ENCODE measurements around the gene THEM5.

The THEM5 gene

DNA sequence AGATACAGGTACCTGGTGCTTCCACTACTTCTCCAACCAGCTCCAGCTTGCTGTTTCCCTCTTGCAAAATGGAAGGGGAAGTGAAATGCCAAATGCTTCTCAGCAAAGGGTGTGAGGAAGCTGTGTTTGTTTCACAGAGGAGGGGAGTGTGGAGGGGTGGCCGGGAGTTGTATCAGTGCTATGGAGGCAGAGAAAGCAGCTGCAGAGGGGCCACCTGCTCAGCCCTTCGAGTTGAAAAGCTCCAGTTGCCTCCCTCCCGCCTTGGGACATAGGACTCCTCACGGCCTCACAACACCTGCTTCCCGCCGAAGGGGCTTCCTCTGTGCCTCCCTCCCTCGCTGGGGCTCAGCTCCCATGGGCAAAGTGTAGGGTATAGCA lies 36.2 kb downstream of the THEM5 start:
- no peak for DNase-seq

DNA sequence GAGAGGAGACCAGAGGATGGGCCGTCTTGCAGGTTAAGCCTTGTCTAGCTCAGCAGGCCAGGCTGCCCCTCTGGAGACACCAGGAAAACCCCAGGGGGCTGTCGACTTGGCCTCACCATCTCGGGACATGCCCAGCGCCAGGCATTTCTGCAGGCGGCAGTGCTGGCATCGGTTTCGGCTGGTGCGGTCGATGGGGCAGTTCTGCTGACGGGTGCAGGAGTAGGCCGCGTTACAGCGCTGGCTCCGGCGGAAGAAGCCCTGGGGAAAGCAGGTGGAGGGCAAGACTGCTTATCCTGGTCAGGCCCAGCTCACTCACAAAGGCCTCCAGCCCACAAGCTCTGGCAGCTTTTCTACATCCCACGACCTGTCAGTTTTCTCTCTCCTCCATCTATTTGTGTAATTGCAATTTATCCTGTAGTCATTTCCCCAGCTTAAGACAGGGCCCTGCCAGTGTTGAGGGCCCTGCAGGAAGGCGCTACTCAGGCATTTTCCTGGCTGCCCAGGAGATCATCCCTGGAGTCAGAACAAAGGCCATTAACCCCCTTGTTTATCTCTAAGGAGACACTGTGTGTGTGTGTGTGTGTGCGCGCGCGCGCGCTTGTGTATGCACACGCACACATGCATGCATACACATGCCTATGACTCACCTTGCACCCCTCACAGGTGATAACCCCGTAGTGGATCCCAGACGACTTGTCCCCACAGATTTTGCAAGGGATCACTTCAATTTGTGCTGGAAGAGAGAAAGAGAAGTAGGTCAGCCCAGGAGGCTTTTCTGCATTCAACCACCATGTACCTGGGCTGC lies 36.8 kb downstream of the THEM5 start:
- no peak for DNase-seq

DNA sequence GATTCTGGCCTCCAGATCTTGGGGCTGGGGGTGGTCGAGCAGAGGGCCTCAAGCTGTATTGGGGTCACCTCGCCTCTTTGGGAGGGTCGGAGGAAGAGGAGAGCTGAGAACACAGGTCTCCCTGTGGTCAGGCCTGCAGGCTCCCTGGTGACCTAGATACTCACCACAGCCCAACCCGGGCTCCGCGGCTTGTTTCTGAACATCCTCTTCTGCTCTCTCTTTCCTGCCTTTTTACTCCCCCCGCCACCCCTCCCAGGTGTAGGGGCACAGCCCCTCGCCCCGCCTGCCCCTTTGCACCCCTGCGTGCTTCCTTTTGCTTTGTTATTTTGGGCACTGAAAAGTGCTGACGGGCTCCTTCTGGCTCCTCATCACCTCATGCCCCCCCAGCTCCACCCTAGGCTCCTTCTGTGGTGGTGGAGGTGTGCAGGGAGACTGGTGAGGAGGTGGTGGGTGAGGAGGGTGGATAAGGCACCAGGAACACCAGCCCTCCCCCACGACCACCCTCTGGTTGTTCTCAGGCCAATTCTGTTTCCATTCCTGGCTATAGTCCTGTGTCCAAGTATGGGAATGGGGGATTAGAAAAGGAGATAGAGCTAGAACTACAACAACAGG lies 37.7 kb downstream of the THEM5 start:
- no peak for DNase-seq

GRCh38 chr1:151814971-151815545 lies 38.5 kb downstream of the THEM5 start:
- DNase-seq: no peak

- no peak for DNase-seq
Observed at GRCh38 chr1:151814426-151814825, 39.1 kb downstream of the THEM5 start.

GRCh38 chr1:151813271-151813977 lies 40.1 kb downstream of the THEM5 start:
- DNase-seq: no peak

DNA sequence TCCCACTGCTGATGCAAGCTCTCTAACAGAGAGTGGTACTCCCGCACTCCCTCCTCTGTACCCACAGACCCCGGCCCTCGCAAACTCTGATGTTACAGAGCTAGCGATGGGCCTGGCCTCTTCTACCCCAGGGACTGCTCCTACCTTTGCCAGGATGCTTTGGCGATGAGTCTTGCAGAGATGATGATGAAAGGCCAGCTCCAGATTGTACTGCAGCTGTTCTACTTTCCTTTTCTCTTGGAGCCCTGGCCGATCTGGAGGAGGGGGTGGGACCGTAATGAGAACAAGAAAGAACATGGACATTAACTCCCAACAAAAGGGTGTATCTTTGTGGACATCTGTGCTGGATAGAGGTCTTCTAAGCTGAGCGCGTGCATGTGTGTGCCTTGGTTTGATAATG lies 42.3 kb downstream of the THEM5 start:
- DNase-seq: no peak

GRCh38 chr1:151809985-151810556 lies 43.4 kb downstream of the THEM5 start:
- no peak for DNase-seq

- DNase-seq: no peak
Observed at GRCh38 chr1:151809290-151809984, 44.1 kb downstream of the THEM5 start.

- no peak for DNase-seq
Observed at GRCh38 chr1:151807766-151808165, 45.7 kb downstream of the THEM5 start.

- DNase-seq: no peak
Observed at GRCh38 chr1:151807131-151807530, 46.4 kb downstream of the THEM5 start.

DNA sequence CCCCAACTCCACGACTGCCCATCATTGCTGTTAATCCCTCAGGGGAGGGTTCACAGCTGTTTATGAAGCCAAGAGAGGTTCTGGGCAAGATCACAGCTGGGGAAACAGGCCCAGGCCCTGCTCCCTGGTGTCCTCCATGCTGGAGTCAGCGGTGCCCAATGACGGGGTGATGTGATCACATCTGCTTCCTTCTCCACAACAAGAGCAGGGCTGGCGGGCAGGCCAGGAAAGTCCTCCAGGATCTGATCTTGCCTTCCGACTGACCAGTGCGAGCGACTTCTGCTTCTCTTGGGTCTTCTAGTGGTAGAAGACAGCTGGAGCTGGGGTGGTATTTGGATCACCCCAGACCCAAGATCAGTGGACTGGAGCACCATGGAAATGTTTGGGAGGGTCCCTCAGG lies 47.3 kb downstream of the THEM5 start:
- no peak for DNase-seq

DNA sequence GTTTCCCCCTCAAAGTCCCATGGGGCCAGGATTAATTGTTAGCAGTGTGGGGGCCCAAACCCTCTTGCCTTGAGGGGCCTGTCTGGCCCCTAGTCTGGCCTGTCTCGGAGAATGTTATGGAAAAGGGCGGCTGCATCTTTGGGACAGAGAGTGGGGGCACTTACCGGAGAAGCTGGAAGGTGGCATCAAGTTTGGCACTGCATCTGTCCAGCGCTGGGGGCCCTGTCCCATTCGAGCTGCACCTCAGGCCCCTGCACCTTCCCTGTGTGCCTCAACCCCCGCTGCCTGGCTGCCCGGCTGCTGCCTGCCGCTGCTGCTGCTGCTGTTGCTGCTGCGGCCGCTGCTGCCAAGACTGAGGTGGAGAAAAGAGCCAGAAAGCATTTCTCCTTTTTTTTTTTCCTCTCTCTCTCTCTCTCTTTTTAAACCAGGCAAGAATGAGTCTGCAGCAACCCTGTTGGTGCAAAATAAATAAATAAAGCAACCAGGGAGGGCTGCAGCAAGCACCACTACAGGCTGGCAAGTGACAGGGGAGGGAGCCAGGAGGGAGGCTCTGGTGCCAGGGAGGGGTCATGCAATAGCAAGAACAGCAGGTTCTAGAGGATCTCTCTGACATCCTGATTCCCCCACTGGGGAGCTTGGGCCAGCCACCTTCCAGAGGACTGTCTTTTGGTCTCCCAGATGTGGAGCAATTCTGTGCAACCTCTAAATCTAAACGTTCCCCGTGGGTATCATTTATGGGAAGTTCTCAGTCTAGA lies 48.3 kb downstream of the THEM5 start, which contains the start of gene LINGO4:
Gene LINGO4 (minus strand): TSS at position 354 of the 755 bp plus-strand sequence. CDS start 2,715 bp downstream, outside the sequence.
- no peak for DNase-seq

DNA sequence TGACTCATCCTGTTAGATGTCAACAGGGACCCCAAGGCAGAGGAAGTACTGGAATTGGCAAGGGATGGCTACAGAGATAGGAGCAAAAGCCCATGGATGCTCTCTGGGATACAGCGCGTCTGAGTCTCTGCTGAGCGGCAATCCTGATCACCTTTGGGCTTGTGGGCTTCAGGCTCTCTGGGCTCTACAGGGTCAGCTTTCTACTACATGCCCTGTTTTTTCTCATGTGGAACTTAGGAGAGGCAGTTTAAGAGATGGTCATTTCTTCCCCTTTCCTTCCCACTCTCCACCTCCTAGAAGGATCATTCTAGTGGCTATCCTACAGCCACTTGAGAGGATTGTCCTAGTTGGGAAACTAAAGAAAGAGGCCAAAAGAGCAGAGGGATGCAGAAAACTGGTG lies 49.6 kb downstream of the THEM5 start:
- no peak for DNase-seq

- no peak for DNase-seq
Observed at GRCh38 chr1:151803164-151803563, 50.3 kb downstream of the THEM5 start.

DNA sequence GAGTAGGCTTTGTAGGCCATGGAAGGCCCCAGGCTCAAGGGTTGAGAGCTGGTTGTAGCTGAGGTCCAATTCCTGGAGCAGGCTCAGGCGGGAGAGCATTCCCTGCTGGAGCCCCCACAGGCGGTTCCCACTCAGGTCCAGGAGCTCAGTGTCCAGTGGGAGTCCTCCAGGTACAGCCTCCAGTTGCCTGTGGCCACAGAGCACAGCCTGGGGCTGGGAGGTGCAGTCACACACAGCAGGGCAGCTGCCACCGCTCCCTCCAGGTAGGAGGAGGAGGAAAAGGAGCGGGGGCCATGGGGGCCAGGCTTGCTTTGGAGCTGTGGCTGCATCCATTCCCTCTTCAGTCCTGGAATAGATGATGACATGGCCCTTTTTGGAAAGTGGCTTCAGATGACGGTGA lies 51.1 kb downstream of the THEM5 start:
- DNase-seq: no peak

DNA sequence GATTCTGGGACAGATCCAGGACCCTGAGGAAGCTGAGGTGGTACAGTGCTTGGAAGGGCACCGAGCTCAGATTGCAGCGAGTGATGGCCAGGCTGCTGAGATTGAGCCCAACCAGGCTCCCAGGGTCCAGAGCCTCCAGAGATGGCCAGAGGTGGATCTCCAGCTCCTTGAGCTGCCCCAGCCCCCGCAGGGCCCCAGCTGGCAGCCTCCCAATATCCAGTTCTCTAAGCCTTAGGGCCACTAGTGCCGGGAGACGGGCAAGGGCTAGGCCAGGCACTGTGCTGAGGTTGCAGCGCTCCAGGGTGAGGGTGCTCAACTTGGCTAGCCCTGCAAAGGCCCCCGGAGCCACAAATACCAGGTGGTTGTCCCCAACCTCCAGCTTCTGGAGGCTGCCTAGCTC lies 51.7 kb downstream of the THEM5 start:
- no peak for DNase-seq

DNA sequence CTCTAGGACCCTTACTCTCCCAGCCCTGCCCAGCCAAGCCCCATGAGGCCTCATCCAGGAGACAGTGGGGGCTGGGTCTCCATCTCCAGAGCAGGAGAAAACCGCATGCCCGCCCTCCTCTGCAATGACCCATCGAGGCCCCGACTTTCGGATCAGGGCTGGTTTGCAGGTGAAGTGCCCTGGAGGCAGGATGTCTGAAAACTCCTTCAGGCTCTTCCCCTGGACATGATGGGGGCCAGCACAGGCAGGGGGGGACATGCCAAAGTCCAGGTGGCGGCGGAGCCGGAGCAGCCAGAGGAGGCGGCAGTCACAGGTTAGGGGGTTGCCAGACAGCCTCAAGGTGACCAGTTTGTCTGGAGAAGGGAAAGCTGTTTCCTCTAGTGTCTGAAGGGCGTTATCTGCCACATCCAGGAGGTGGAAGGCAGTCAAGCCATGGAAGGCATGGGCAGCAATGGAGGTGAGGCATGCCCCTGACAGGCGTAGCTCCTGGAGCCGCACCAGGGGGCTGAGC lies 52.1 kb downstream of the THEM5 start:
- DNase-seq: no peak

DNA sequence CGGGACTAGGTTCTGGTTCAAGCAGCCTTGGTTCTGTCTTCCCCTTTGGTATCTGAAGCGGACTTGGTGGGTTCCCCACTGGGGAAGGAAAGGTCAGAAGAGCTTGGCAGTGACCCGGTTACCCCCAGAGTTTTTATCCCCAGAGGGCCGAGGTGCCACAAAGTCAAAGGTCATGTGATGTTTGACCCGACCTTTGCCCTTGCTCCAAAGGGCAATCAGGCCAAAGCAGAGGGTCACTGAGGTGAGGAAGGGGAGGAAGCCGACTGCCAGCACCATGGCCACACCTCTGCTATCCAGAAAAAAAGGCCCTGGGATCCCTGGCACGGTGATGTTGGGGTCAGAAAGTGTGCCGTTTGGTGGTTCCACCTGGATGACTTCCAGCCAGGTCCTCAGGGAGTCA lies 52.7 kb downstream of the THEM5 start:
- DNase-seq: no peak

- DNase-seq: no peak
Observed at GRCh38 chr1:151799179-151800022, 54.1 kb downstream of the THEM5 start.

DNA sequence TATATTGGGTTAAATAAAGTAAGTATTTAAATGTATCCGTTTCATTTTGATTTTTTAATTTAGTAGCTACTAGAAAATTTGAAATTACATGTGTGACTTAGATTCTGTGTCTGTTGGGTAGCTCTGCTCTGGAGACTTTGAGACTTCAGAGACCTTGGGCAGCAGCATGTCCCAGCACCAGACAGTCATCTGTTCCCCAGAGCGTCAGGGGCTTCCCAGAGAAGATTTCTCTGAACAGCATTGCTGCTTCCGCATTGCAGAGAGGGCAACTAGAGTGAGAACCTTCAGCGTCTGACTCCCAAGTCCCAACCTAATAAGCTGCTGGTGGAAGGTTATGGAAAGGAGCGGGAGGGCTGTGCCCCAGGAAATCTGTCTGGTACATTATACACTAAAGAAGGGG lies 54.9 kb downstream of the THEM5 start:
- no peak for DNase-seq
